GM19328 (cell line): ENCODE measurements around the gene CNFN.
"Not testable (repeated sequence)": the region's sequence is repeated elsewhere in the genome, so short reads cannot be mapped to it uniquely, and the experiment has no call there.

ENCODE experiments used
- ATAC-seq: cut with Tn5 transposase; IDR thresholded peaks from one replicate; pipeline ENCODE4 v1.9.1; 2021; ENCODE audit warnings: mild to moderate bottlenecking, moderate library complexity; ENCODE audit not compliant: unreplicated experiment

CNFN gene

DNA sequence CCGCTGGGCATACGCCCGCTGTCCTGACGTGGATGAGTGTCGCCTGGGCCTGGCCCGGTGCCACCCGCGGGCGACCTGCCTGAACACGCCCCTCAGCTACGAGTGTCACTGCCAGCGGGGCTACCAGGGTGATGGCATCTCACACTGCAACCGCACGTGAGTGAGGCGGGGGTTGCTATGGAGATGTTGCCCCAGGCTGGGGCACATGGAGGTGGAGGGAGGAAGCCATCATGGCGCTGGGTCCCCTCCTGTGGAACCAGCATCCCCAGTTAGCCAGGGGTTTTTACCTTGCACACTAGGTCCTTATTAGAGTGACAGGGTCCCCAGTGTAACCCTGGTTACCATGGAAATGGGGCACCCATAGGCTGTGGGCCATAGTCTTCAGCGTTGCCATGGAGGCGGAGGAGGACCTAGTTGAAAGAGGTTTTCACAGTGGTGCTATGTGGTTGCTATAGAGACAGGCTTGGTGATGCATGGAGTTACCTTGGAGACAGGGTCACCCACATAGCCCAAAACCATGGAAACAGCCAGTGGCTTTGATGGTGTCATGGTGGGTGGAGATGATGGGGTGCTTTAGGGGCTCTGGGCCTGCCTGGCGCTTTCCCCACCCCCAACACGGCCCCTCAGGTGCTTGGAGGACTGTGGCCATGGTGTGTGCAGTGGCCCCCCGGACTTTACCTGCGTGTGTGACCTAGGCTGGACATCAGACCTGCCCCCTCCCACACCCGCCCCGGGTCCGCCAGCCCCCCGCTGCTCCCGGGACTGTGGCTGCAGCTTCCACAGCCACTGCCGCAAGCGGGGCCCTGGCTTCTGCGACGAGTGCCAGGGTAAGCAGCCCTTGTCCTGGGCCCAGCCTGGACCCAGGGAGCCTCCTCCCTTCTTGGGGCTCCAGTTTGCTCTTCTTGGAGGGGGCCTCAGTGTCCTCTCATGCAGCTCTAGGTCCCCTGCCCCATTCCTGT lies 37.5 kb downstream of the CNFN start:
- no peak for ATAC-seq

DNA sequence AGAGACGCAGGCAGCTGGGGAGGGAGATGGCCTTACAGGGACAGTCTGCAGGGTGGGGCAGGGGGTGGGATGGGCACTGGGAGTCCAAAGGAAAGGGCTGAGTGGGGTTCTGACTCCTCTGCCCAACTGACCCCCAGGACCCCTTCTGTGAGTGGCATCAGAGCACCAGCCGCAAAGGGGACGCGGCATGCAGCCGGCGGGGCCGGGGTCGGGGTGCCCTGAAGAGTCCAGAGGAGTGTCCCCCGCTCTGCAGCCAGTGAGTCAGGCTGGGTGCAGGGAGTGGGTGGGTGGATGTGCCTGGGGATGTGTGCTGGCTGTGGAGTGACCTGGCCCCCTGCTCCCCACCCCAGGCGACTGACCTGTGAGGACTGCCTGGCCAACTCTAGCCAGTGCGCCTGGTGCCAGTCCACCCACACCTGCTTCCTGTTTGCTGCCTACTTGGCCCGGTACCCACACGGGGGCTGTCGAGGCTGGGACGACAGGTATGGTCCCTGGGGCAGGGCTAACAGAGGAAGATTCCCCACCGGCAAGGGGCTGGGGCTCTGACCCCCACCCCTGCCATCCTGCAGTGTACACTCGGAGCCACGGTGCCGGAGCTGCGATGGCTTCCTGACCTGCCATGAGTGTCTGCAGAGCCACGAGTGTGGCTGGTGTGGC lies 38.9 kb downstream of the CNFN start:
- no peak for ATAC-seq

DNA sequence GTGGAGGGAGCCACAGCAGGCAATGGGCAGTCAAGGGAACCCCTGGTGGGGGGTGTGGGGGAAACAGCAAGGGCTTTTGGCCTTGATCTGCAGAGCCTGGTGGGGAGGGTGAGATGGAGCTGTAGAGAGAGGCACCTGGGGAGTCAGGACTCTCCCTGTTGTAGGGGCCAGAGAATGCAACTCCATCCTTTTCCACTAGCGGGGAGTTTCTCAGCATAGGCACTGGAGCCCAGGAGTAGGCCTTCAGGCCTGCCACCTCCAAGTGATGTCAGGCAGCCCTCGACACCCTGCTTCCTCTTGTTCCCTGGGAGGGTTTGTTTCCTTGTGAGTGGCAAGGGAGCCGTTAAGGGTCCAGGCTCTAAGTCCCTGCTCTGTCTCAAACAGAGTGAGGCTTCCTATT lies 39.7 kb downstream of the CNFN start:
- ATAC-seq = no peak

DNA sequence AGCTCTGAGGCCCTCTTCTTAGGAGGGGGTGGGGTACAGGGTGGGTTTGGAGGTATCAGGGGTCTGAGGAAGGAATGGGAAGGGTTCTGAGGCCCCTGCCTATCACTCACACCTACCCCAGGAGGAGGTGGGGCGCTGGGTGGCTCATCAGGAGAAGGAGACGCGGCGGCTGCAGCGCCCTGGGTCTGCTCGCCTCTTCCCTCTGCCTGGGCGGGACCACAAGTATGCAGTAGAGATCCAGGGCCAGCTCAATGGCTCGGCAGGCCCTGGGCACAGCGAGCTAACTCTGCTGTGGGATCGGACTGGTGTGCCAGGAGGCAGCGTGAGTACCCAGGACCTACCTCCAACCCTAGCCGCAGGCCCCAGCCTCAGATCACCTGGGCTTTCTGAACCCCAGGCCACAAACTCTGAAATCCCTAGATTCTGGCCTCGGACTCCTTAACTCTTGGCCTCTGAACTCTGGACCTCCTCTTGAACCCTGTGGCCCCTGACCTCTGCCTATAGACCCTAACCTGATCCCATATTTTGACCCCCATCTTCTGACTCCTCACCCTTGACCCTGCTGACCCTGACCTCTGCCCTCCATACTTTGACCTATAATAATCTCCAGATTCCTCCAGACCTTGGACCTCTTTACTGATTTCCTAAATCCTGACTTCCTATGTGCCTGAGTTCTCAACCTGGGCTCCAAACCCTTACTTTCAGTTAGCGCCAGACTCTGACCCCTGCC lies 40.6 kb downstream of the CNFN start:
- no peak for ATAC-seq

DNA sequence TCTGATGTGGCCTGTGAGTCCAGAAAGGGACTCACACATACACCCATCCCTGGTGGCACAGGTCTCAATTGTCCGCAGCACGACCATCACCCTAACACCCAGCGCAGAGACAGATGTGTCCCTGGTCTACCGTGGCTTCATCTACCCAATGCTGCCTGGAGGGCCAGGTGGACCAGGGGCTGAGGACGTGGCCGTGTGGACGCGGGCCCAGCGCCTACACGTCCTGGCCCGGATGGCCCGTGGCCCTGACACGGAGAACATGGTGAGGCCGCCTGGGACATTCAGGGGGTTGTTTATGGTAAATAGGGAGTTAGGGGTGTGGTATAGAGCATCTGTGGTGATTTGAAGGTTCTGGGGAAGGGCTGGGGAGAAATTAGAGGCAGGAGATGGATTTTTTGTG lies 41.9 kb downstream of the CNFN start:
- ATAC-seq = no peak

DNA sequence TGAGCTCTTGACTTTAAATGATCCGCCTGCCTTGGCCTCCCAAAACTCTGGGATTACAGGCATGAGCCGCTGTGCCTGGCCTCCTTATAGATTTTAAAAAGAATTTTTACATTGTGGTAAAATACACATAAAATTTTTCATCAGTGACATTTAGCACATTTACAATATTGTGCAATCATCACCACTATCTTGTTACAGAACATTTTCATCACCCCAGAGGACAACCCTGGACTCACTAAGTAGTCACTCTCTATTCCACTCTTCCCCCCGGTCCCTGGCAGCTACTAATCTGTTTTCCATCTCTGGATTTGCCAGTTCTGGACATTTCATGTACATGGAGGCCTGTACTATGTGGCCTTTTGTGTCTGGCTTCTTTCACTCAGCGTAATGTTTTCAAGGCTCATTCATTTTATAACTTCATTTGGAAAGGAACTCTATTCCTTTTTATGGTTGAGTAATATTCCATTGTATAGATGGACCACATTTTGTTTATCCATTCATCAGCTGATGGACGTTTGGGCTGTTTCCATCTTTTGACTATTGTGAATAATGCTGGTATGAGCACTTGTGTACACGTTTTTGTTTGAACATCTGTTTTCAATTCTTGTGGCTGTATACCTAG lies 44.8 kb downstream of the CNFN start:
- no peak for ATAC-seq

DNA sequence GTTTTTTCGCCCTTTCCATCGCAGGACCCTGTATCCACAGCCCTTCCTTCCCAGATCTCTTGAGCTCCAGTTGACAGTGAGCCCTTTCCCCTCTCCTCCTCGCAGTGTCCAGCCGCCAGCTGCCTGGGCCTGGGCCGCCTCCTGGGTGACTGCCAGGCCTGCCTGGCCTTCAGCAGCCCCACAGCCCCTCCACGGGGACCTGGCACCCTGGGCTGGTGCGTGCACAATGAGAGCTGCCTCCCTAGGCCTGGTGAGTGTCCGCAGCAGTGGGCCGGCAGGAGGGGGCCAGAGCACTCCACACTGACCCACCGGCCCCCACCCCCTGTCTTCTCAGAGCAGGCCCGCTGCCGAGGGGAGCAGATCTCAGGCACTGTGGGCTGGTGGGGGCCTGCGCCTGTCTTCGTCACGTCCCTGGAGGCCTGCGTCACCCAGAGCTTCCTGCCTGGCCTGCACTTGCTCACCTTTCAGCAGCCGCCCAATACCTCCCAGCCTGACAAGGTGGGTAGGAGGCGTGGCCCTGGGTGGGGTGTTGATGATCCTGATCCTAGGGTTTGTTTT lies 45.7 kb downstream of the CNFN start:
- ATAC-seq = no peak

DNA sequence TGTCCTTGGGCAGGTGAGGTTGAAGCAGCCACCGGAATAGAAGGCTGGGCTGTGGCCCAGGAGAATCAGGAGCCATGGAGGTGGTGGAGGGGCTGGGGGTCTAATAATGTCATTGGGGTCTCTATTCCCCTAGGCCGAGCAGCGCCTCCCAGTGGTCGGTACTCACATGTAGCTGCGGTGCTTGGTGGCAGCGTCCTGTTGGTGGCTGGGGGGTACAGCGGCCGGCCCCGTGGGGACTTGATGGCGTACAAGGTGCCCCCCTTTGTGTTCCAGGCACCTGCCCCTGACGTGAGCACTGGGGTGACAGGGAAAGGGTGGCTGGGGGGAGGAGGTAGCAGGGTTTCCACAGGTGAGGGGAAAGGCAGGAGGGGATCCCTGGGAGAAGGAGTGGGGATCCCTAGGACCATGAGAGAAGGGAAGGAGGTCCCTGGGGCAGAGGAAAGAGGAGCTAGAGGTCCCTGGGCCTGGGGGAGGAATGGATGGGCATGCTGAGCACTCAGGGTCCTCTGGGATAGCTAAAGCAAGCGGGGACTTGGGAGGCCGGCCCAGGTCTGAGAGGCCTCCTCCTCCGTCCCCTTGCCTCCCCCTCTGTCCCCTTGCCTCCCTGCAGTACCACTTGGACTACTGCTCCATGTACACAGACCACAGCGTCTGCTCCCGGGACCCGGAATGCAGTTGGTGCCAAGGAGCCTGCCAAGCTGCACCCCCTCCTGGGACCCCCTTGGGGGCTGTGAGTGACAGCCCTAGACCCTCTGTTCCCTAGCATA lies 46.6 kb downstream of the CNFN start:
- ATAC-seq = no peak

DNA sequence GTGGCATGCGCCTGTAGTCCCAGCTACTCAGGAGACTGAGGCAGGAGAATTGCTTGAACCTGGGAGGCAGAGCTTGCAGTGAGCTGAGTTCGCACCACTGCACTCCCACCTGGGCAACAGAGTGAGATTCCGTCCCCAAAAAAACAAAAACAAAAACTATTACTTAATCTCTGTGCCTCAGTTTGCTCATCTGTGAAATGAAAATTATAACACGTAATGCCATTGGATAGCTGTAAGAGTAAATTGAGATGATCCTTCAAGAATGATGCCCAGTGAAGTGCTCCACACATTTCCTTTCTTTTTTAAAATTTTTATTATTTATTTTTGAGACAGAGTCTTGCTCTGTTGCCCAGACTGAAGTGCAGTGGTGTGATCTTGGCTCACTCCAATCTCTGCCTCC lies 50.2 kb downstream of the CNFN start:
- not testable (repeated sequence) for ATAC-seq

DNA sequence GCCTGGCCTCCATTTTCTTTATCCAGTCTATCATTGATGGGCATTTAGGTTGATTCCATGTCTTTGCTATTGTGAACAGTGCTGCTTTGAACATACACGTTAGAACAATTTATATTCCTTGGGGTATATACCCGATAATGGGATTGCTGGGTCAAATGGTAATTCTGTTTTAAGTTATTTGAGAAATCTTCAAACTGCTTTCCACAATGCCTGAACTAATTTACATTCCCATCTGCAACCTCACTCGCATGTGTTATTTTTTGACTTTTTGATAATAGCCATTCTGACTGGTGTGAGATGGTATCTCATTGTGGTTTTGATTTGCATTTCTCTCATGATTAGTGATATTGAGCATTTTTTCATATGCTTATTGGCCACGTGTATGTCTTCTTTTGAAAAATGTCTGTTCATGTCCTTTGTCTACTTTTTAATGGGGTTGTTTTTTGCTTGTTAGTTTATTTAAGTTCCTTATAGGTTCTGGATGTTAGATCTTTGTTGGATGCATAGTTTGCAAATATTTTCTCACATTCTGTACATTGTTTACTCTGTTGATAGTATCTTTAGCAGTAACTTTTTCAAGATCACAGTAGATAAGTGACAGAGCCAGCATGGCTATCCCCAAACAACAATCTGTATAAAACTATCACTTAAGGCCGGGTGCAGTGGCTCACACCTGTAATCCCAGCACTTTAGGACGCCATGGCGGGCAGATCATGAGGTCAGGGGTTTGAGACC lies 50.8 kb downstream of the CNFN start:
- ATAC-seq = not testable (repeated sequence)
